HEK293 (cell line): Measurements from ENCODE around the gene CDKN2A.

Source experiments
- KLF7 ChIP-seq: fragments of 450-650 bp; formaldehyde crosslinking; IDR thresholded peaks from 2 replicates; pipeline ENCODE4 v1.5.1; 2016; ENCODE audit warnings: missing biosample characterization, missing genetic modification characterization, borderline replicate concordance
- ZFP37 ChIP-seq: fragments of 450-650 bp; formaldehyde crosslinking; IDR thresholded peaks from 2 replicates; pipeline ENCODE4 v1.5.1; 2016; ENCODE audit warnings: missing biosample characterization, missing genetic modification characterization
- ZNF10 ChIP-seq: fragments of 450-650 bp; formaldehyde crosslinking; IDR thresholded peaks from 2 replicates; pipeline ENCODE4 v1.5.1; 2017; ENCODE audit warnings: missing biosample characterization, missing genetic modification characterization
- ZNF274 ChIP-seq, 2 experiments: fragments of 200-500 bp in 1 of 2; fragments of 450-650 bp in 1 of 2; sonication (Bioruptor generic) in 1 of 2; formaldehyde crosslinking in 1 of 2; IDR thresholded peaks; 2 replicates each; pipeline versions ENCODE4 v1.5.1 to v1.6.1; 2014 to 2016; ENCODE audit warnings: borderline replicate concordance in 1 of 2, inconsistent platforms in 1 of 2, low read length in 1 of 2, missing biosample characterization in 1 of 2, missing genetic modification characterization in 1 of 2
- ZNF302 ChIP-seq: fragments of 450-650 bp; formaldehyde crosslinking; IDR thresholded peaks from 2 replicates; pipeline ENCODE4 v1.5.1; 2016; ENCODE audit warnings: missing biosample characterization, missing genetic modification characterization, low read depth
- ZNF416 ChIP-seq: fragments of 450-650 bp; formaldehyde crosslinking; IDR thresholded peaks from 2 replicates; pipeline ENCODE4 v1.5.1; 2016; ENCODE audit warnings: missing biosample characterization, missing genetic modification characterization
- ZNF549 ChIP-seq: fragments of 450-650 bp; IDR thresholded peaks from 2 replicates; pipeline ENCODE4 v1.5.1; 2018; ENCODE audit warnings: missing biosample characterization, missing genetic modification characterization, mild to moderate bottlenecking, inconsistent platforms, moderate library complexity
- TF ChIP-seq, protein P1 (sequence below): fragments of 450-650 bp; formaldehyde crosslinking; IDR thresholded peaks from 2 replicates; pipeline ENCODE4 v1.5.1; 2016; ENCODE audit warnings: missing biosample characterization, missing genetic modification characterization
- TF ChIP-seq, protein P2 (sequence below): fragments of 450-650 bp; formaldehyde crosslinking; IDR thresholded peaks from 2 replicates; pipeline ENCODE4 v1.5.1; 2017; ENCODE audit warnings: missing biosample characterization, missing genetic modification characterization

DNA sequence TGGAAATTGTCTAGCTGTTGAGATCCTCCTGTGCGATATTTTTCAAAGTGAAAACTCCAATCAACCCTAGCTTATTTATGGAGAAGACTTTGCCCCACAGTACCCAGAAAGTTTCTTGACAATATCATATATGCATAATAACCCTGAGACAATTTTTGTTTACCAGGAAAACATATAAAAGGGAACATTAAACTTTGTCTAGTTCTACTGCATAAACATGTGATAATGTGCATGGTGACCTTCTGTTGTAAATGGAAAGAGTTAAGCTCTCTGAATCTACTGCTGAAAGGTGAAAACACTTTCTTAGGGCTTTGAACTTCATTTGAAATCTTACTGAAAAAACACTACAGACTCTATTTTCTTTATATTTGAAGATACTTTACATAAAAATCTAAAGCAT, 47.2 kb upstream of the CDKN2A start:
- TF ChIP-seq, protein P1, sequence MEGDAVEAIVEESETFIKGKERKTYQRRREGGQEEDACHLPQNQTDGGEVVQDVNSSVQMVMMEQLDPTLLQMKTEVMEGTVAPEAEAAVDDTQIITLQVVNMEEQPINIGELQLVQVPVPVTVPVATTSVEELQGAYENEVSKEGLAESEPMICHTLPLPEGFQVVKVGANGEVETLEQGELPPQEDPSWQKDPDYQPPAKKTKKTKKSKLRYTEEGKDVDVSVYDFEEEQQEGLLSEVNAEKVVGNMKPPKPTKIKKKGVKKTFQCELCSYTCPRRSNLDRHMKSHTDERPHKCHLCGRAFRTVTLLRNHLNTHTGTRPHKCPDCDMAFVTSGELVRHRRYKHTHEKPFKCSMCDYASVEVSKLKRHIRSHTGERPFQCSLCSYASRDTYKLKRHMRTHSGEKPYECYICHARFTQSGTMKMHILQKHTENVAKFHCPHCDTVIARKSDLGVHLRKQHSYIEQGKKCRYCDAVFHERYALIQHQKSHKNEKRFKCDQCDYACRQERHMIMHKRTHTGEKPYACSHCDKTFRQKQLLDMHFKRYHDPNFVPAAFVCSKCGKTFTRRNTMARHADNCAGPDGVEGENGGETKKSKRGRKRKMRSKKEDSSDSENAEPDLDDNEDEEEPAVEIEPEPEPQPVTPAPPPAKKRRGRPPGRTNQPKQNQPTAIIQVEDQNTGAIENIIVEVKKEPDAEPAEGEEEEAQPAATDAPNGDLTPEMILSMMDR = no peak
- TF ChIP-seq ZNF274 (IDR thresholded peaks at IDR 0.05; ENCODE audit: low read length) (no peak), ZNF274 (tag by site-specific recombination; IDR thresholded peaks at IDR 0.05; ENCODE audit: borderline replicate concordance) (no peak), ZFP37 (no peak), ZNF549 (tag by site-specific recombination) (no peak), ZNF302 (tag by site-specific recombination) (no peak), ZNF10 (no peak), ZNF416 (tag by site-specific recombination) (no peak), KLF7 (tag by site-specific recombination) (no peak)
- TF ChIP-seq, protein P2, sequence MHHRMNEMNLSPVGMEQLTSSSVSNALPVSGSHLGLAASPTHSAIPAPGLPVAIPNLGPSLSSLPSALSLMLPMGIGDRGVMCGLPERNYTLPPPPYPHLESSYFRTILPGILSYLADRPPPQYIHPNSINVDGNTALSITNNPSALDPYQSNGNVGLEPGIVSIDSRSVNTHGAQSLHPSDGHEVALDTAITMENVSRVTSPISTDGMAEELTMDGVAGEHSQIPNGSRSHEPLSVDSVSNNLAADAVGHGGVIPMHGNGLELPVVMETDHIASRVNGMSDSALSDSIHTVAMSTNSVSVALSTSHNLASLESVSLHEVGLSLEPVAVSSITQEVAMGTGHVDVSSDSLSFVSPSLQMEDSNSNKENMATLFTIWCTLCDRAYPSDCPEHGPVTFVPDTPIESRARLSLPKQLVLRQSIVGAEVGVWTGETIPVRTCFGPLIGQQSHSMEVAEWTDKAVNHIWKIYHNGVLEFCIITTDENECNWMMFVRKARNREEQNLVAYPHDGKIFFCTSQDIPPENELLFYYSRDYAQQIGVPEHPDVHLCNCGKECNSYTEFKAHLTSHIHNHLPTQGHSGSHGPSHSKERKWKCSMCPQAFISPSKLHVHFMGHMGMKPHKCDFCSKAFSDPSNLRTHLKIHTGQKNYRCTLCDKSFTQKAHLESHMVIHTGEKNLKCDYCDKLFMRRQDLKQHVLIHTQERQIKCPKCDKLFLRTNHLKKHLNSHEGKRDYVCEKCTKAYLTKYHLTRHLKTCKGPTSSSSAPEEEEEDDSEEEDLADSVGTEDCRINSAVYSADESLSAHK (tag by site-specific recombination) = no peak
